GM12878 (cell line): ENCODE data around the gene PTPRN2.

Source experiments
- CBX3 ChIP-seq: fragments of 200-600 bp; sonication (generic); IDR thresholded peaks from 2 replicates; pipeline ENCODE4 v1.6.1; 2016; ENCODE audit warnings: low read depth, borderline replicate concordance
- CEBPB ChIP-seq, 2 experiments: fragments of 150-350 bp in 1 of 2; IDR thresholded peaks; 2 replicates each; pipeline ENCODE4 v1.6.1; 2012 to 2014; ENCODE audit warnings: low read depth in 2 of 2, low read length in 2 of 2, borderline replicate concordance in 1 of 2, inconsistent platforms in 1 of 2
- CREB1 ChIP-seq: IDR thresholded peaks from 2 replicates; pipeline ENCODE4 v1.6.1; 2012; ENCODE audit warnings: low read depth, mild to moderate bottlenecking, inconsistent platforms
- GABPA ChIP-seq: IDR thresholded peaks from 2 replicates; pipeline ENCODE4 v1.6.1; 2014; ENCODE audit warnings: antibody characterized with exemption, low read depth, mild to moderate bottlenecking, inconsistent platforms
- IKZF1 ChIP-seq: fragments of 450-650 bp; conservative IDR thresholded peaks from 2 replicates; pipeline ENCODE4 v1.6.1; 2017; ENCODE audit warnings: antibody characterized with exemption, mild to moderate bottlenecking
- KDM1A ChIP-seq: fragments of 200-600 bp; sonication (generic); IDR thresholded peaks from 2 replicates; pipeline ENCODE4 v1.6.1; 2016; ENCODE audit warnings: borderline replicate concordance
- POLR2AphosphoS5 ChIP-seq: IDR thresholded peaks from 2 replicates; pipeline ENCODE4 v1.6.1; 2011; ENCODE audit warnings: mild to moderate bottlenecking, low read length, inconsistent platforms
- SMC3 ChIP-seq: IDR thresholded peaks from 2 replicates; pipeline ENCODE4 v1.6.1; 2011; ENCODE audit warnings: low read length, improper control_type of control experiment, borderline replicate concordance
- ZNF384 ChIP-seq: IDR thresholded peaks from 2 replicates; pipeline ENCODE4 v1.6.1; 2012; ENCODE audit warnings: low read depth, mild to moderate bottlenecking, low read length, improper control_type of control experiment, borderline replicate concordance
- TF ChIP-seq, protein P1 (sequence below), 3 experiments: IDR thresholded peaks in 2 of 3; conservative IDR thresholded peaks in 1 of 3; 2 replicates each; pipeline ENCODE4 v1.5.1; 2011; ENCODE audit warnings: low read depth in 3 of 3, low read length in 3 of 3, mild to moderate bottlenecking in 3 of 3, control low read depth in 2 of 3, moderate library complexity in 2 of 3, inconsistent platforms in 1 of 3, mixed read lengths in 1 of 3; ENCODE audit not compliant: control insufficient read depth in 2 of 3, insufficient read depth in 1 of 3; ENCODE audit errors: extremely low read depth in 1 of 3
- TF ChIP-seq, protein P2 (sequence below): IDR thresholded peaks from 2 replicates; pipeline ENCODE4 v1.6.1; 2012; ENCODE audit warnings: mild to moderate bottlenecking, low read depth, low read length

DNA sequence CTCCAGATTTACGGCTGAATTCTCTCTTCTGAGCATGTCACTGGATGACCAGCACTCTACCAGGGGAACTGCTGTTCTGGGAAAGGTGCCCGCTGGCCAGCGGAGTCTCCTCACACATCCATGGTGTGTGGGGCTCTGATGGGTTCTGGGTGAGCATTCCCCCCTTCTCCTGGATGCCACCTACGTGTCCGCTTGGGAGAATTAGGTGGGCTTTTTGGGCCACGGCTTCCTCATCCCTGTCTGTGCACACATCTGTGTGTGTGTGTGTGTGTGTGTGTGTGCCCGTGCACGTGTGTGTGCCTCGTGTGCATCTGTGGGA is 1087.8 kb downstream of the PTPRN2 start:
- TF ChIP-seq IKZF1 (no peak), POLR2AphosphoS5 (no peak), CREB1 (no peak), ZNF384 (no peak), CEBPB (IDR thresholded peaks at IDR 0.05; ENCODE audit: borderline replicate concordance in 1 of 2, low read depth in 2 of 2, low read length in 2 of 2) (no peak), SMC3 (no peak), GABPA (no peak), CBX3 (no peak), KDM1A (no peak)
- TF ChIP-seq, protein P1, sequence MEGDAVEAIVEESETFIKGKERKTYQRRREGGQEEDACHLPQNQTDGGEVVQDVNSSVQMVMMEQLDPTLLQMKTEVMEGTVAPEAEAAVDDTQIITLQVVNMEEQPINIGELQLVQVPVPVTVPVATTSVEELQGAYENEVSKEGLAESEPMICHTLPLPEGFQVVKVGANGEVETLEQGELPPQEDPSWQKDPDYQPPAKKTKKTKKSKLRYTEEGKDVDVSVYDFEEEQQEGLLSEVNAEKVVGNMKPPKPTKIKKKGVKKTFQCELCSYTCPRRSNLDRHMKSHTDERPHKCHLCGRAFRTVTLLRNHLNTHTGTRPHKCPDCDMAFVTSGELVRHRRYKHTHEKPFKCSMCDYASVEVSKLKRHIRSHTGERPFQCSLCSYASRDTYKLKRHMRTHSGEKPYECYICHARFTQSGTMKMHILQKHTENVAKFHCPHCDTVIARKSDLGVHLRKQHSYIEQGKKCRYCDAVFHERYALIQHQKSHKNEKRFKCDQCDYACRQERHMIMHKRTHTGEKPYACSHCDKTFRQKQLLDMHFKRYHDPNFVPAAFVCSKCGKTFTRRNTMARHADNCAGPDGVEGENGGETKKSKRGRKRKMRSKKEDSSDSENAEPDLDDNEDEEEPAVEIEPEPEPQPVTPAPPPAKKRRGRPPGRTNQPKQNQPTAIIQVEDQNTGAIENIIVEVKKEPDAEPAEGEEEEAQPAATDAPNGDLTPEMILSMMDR (IDR thresholded peaks at IDR 0.05 in 2 of 3, conservative IDR thresholded peaks at IDR 0.05 in 1 of 3; ENCODE audit: control insufficient read depth in 2 of 3, extremely low read depth in 1 of 3, insufficient read depth in 1 of 3, low read depth in 3 of 3, low read length in 3 of 3) = no peak
- TF ChIP-seq, protein P2, sequence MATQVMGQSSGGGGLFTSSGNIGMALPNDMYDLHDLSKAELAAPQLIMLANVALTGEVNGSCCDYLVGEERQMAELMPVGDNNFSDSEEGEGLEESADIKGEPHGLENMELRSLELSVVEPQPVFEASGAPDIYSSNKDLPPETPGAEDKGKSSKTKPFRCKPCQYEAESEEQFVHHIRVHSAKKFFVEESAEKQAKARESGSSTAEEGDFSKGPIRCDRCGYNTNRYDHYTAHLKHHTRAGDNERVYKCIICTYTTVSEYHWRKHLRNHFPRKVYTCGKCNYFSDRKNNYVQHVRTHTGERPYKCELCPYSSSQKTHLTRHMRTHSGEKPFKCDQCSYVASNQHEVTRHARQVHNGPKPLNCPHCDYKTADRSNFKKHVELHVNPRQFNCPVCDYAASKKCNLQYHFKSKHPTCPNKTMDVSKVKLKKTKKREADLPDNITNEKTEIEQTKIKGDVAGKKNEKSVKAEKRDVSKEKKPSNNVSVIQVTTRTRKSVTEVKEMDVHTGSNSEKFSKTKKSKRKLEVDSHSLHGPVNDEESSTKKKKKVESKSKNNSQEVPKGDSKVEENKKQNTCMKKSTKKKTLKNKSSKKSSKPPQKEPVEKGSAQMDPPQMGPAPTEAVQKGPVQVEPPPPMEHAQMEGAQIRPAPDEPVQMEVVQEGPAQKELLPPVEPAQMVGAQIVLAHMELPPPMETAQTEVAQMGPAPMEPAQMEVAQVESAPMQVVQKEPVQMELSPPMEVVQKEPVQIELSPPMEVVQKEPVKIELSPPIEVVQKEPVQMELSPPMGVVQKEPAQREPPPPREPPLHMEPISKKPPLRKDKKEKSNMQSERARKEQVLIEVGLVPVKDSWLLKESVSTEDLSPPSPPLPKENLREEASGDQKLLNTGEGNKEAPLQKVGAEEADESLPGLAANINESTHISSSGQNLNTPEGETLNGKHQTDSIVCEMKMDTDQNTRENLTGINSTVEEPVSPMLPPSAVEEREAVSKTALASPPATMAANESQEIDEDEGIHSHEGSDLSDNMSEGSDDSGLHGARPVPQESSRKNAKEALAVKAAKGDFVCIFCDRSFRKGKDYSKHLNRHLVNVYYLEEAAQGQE = no peak
